GM19438 (cell line): Measurements from ENCODE around the gene NSD1.

ENCODE experiments used
- ATAC-seq: cut with Tn5 transposase; IDR thresholded peaks from one replicate; pipeline ENCODE4 v1.9.1; 2021; ENCODE audit warnings: low read depth; ENCODE audit not compliant: unreplicated experiment

Gene NSD1

GRCh38 chr5:177097016-177097985, 36.3 kb upstream of the NSD1 start:
- ATAC-seq = no peak

- ATAC-seq = no peak
Observed at GRCh38 chr5:177098120-177098469, 35.5 kb upstream of the NSD1 start.

DNA sequence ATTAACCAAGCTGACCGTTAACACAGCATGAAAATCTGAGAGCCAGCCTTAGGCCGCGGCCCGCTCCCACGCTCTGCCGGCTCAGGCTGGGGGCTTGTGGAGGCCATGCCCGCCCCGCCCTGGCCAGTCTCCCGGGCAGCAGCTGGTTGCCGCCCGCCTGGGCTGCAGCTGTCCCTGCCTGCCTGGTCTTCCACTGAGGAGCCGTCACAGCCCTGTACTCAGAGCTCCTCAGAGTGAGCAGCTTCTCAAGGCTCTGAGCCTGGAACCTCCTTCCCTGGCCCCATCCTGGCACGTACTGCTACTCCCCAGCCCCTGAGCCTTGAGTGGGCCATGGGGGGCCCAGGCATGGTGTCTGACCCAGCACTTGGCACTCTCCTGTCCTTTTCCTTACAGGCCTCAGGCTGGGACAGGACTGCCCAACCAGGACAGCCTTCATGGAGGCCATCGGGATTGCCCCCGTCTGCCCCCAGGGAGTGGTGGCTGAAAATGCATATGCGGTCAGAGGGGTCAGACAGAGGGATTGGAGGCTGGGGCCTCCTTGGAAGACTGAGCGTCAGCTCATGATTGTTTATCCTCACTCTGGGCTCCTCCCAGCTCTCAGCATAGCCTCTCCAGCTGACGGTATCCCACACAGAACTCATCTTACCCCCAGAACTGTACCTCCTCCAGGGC, 35.0 kb upstream of the NSD1 start:
- no peak for ATAC-seq

GRCh38 chr5:177099422-177100093, 34.0 kb upstream of the NSD1 start:
- no peak for ATAC-seq

DNA sequence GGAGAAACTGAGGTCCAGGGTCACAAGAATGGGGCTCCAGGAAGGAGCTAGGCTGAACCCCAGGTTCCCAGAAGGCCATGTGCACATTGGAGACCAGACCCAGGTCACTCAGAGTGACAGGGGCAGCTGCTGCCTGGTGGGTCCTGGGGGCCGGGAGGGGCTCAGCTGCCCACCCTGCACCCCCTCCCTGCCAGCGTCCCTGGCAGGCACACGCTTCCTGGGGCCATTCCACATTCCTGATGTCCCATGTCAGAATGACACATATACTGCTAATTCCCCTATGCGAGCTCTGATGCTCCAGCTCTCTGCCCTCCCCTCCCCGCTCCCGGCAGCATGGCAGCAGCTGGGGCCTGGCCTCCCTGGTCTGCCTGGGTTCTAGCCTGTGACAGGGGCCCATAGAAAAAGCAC, 32.9 kb upstream of the NSD1 start:
- no peak for ATAC-seq

DNA sequence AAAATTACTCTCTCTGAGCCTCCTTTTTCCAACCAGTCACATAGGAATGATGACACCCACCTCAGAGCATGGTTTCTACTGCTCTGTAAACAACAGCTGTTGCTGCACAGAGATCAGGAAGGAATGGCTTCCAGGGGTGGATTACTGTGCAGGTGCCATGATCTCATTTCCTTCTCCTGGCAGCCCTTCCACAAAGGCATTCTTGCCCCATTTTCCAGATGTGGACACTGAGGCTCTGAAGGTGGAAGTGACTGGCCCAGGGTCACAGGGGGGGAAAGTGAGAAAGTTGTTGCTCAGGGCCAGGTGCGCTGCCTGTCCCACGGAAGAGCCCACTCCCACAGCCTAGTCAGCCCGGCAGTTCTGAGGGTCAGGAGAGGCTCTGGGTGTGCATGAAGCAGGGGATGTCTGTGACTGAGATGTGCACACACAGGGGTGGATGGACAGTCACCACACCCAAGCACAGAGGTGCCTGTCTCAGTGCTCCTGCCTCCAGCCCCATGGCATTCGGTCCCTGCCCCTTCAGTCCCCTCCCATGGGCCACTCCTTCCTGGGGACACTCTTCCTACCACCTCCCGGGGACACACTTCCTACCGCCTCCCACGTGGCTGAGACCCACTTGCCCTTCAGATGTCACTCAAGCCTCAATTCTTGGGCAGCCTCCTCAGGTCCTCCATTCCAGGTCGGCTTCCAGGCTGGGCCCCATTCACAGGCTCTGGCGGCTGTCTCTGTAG, 29.9 kb upstream of the NSD1 start:
- no peak for ATAC-seq

DNA sequence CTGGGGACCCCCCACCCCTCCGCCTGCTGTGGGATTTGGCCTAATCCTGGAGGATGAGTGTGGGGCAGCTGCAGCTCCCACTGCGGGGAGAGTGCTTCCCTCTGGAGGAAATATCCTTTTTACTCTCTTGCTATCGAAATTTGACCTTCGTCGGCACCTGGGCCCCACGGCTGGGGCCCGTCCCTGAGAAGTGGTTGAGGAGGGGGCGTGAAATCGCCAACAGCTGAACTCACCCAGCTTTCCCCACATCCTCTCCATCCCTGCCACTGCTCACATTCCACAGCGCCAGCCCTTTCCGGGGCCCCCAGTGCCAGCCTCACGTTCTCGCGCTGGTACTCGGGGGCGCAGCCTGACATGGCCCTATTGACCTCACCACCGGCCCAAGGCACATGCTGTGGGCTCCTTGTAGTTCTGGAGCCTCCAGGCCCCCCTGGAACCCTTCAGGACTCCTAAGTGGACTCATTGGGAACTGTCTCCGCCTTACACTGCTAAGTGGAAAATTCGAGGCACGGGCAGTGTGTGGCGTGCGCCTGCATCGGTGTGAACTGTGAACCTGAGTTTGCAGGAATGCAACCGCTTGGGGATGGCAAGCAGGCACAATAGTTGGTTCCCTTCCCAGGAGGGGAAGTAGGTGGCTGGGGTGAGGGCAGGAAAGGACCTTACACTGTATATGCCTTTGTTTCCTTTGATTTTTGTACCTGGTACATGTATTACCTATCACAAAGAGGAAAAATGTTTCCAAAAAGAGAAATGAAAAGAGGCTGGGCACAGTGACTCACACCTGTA, 27.7 kb upstream of the NSD1 start:
- no peak for ATAC-seq

- no peak for ATAC-seq
Observed at GRCh38 chr5:177107159-177107558, 26.4 kb upstream of the NSD1 start.

DNA sequence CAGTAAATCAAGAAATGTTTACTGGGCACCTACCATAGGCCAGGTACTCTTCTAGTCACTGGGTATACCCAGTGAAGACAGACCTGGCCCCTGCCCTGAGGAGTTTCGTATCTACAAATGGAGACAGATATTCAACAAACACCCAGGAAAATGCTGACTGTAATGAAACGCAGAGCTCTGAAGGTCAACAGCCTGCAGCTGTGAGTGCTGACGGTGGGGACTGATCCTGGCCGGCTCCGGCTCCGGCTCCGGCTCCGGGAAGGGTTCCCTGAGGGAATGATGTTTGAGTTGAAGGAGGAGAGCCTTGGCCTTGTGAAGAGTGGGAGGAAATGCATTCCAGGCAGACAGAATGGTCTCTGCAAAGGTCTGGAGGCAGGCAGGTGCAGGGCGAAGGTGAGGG, 23.8 kb upstream of the NSD1 start:
- ATAC-seq = no peak

GRCh38 chr5:177111720-177112394, 21.7 kb upstream of the NSD1 start:
- ATAC-seq = no peak

DNA sequence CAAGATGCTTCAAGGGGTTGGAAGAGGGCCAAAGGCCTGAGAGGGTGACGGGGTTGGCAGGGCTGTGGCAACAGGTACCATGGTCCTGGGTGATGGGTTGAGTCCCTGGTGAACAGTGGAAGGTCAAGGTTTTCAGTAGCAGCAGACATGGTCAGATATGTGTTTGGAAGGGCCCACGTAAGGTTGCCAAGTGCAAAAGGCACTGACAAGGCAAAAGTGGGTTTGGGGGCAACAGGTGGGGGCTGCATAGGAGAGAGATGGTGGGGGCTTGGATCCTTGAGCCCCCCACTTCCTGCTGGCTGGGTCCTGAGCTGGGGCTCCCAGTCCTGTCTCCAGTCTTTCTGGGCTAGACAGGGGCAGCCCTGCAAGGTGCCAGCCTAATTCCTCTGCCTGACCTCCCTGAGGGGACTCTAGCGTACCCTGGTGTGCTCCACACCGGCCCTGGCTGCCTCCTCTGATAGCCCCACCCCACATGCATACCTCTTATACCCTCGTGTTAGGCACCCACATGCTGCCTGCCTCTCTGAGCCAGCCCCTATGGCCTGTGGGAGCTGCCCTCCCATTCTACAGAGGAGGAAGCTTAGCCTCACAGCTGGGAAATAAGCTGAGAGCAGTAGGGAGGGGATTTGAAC, 20.9 kb upstream of the NSD1 start:
- ATAC-seq = no peak

- no peak for ATAC-seq
Observed at GRCh38 chr5:177113566-177114424, 19.8 kb upstream of the NSD1 start.

DNA sequence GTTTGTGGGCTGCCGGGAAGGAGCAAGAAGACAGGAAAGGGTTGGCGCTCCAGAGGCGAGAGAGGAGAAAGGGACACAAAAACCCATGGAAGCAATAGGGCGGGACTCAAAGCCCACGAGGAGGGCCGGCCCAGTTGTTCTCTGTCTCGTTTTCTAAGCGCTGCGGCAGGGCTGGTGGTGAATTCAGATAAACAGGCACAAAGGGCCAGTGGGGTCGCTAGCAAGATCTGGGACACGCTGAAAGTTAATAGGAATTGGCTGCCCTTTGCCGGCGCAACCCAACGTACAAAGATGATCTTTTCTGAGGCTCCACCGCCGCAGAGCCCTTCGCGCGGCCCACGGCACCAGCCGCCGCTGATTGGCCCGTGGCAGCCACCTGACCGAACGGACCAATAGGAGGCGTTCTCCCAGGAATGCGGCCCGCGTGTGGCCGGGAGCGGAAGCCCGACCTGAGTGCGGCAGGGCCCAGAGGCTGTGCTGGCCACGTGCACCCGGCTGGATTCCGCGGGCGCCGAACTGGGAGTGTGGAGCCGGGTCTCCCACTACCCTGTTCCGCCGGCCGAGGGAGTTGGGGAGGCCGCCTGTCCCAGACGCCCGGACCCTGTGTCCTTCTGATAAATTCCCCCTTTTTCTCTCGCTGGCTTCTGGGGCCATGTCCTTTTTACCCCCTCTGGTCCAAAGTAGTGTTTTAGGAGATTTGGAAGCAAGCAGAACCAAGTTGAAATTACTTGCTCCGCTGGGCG, 16.8 kb upstream of the NSD1 start:
- no peak for ATAC-seq

DNA sequence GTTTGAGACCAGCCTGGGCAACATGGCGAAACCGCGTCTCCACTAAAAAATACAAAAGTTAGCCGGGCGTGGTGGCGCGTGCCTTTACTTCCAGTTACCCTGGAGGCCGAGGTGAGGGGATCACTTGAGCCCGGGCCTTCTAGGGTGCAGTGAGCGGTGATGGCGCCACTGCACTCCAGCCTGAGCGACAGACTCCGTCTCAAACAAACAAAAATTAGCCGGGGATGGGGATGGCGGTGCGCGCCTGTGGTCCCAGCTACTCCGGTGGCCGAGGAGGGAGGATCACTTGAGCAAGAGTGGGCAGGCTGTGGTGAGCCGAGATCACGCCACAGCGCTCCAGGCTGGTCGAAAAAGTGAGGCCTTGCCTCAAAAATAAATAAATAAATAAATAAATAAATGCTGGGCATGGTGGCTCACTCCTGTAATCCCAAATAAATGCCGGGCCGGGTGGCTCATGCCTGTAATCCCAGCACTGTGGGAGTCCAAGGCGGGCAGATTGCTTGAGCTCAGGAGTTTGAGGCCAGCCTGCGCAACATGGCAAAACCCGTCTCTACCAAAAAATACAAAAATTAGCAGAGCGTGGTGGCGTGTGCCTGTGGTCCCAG, 16.0 kb upstream of the NSD1 start:
- no peak for ATAC-seq

GRCh38 chr5:177122566-177122965, 11.0 kb upstream of the NSD1 start:
- ATAC-seq = no peak

DNA sequence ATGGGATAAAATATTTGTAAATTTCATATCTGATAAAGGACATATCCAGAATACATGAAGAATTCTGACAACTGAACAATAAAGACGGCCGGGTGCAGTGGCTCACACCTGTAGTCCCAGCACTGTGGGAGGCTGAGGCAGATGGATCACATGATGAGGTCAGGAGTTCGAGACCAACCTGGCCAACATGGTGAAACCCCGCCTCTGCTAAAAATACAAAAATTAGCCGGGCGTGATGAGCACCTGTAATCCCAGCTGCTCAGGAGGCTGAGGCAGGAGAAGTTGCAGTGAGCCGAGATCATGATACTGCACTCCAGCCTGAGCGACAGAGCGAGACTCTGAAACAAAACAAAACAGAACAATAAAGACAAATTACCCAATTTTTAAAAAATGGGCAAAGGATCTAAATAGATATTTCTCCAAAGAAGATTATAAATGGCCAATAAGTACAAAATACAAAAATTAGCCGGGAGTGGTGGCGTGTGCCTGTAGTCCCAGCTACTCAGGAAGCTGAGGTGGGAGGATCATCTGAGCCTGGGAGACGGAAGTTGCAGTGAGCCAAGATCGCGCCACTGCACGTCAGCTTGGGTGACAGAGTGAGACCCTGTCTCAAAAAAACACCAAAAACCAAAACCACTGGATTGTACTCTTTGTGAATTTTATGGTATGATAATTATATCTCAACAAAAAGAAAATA, 9.6 kb upstream of the NSD1 start:
- peak; percentile 64 for ATAC-seq
